SKM-1 (cell line): Measurements from ENCODE around the gene PLCZ1.
"Not testable (repeated sequence)": the region's sequence is repeated elsewhere in the genome, so short reads cannot be mapped to it uniquely, and the experiment has no call there.

Source experiments
- DNase-seq: peaks from one replicate; lab custom pipeline; 2025; ENCODE audit not compliant: unreplicated experiment; lab: John Stamatoyannopoulos, UW

PLCZ1 gene

DNA sequence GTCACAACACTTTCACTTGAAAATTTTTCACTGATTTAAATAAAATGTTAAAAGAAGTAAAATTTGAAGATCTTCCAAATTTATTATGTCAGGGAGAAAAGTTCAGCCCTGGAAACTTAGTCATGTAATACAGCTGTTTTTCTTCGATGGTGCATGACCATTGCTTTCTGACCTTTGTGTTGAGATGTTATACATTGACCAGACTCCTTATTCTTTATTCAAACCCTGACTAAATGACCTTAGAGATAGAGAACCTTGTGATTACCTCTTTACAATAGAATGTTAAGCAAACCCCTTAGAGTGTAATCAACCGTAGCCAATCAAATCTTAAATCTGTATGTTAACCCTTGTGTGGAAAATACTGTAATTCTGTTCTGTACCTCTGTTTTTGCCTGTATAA, 34.5 kb downstream of the PLCZ1 start:
- no peak for DNase-seq

DNA sequence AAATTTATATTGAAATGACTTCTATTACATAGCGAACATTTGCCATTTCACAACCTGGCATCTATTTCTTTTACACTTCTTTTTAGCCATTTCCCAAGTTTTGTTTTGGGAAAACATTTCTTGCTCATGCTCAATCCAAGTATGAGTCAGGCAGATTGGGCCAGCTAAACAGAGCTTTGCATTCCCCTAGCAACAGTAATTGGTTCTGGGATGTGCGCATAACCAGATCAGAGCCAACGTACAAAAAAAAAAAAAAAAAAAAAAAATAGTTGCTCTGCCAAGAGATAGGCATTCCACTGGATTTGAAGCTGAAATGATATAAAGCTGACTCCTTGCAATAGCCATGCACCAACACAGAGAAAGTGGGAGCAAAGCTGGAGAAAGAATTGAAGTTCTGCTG, 37.5 kb downstream of the PLCZ1 start:
- no peak for DNase-seq

DNA sequence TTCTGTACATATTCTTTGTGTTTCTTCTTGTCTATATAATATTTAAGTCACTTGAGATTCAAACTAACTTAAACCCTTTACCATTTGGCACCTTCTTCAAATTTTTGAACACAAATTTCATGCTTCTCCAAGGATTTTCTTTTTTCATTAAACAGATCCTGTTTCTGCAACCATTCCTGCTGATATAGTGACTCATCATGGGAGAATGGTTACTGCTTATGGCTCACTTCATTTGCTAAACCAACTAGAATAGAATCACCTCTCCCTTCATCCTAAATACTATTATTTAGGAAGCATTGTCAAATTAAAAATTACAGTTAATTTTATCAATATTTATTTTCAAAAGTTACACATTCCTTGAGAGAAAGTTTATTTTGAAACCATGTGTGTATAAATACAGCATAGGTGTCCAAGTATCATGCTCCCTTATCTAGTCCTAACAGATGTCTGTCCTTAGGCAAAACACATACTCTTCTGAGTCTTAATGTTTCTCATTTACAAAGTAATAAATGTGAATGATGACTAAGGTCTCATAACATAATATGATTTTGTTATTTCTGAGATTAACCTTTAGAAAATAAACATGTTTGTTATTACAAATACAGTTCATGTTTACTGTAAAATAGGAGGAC, 40.7 kb downstream of the PLCZ1 start:
- no peak for DNase-seq

DNA sequence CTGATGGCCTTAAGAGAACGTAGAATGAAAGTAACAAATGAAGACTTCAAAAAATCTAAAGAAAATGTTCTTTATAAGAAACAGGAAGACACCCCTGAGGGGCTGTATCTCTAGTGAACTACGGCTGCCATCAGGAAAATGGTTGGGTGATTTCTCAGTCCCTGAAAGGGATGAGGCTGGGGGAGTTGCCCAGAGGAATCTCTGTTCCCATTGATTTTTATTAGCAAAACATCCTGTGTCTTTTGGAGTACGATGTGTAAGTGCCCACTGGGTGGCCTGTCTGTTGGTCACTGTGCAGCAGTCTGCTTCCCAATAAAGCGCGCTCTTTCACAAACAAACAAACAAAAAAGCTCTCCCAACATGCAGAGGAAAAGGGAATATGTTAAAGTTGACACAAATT, 43.8 kb downstream of the PLCZ1 start:
- DNase-seq: not testable (repeated sequence)

DNA sequence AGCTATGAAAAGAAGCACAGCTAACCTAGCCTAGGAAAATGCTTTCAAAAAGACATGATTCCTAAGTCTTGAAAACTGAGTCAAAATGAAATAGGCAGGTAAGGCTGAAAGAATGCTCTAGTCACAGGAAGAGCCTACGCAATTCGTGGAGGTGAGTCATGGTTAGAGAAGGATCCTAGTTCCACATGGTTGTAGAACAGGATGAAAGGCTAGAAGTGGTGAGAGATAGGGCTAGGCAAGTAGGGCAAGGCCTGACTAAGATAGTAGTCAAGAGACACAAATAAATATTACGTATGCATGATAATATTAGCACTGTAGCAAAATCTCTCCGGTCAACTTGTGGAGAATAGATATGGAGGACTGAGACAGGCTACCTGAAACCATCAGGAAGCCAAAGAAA, 47.2 kb downstream of the PLCZ1 start:
- no peak for DNase-seq

DNA sequence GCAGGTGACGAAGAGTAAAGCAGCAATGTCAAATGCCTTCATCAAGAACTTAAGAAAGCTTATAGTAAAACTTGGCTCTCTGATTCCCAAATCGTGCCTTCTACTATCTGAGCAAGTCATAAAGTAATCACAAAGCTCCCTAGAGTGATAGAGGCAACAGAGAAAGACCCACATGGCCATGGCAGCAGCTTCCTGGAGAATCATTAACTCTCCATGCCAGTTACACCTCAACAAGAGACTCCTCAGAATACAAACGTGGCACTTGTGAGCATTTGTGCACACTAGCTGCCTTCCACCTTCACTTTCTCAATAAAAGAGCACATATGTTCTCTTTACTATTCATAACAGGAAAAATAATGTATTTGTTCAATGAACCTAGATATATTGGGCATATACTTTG, 48.0 kb downstream of the PLCZ1 start:
- DNase-seq: no peak

DNA sequence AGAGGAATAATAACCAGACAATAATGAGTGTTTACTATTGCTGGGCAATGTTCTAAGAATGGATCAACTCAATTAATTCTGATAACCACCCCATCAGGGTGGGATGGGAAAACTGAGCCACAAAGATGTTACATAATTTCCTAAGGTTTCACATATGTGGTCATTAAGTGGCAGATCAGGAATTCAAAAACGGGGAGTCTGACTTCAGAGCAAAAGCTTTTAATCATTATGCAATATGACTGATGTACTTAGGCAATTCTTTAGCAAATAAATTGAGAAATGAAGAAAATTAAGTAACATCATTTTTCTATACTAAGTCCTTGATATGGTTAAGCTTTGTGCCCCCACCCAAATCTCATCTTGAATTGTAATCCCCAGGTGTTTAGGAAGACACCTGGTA, 53.4 kb downstream of the PLCZ1 start:
- no peak for DNase-seq

DNA sequence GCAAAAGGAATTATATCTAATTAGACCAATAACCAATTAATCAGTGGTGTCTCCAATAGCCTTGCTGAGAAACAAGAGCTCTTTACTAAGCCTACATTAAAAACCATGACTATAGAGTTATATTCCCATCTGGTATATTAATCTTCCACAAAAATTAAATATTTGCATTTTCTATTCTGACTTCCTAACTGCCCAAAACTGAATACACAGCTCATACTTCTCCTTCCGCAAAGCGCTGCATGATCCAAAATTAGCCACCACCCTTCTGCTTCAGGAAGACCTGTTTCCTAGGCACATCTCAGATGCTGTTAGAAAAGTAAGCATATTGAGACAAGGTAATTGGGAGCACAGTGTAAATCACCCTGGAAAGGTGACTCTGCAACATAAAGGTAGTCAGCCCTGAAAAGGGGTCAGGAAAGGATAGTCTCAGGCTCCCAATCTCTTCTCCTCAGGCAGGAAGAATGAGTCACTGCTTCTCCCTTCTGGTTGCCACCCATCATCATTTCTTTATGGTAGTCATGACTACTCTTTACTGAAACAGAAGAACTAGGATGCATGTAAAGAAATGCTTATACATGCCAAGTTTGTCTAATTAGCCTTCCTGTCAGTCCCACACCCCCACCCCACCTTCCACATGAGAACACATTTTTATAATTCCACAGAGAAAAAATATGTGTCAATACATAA, 54.3 kb downstream of the PLCZ1 start:
- DNase-seq: no peak

DNA sequence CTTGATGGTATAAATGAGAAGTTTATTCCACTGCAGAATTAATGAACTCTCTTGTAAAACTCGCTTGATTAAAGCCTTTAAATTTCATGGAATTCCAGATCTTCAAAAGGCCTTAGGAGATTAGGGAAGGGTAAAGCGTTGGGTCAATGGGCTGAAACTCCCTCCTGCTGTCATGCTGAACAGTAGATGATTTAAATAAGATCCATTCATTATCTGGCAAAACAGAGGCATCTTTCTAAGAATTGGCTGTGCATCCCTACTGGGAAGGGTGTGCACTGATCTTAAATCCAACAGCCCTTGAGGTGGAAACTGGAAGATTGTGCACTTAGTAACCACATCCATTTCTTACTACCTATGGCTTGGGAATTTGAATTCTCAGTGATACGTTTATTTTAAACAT, 56.0 kb downstream of the PLCZ1 start:
- DNase-seq: no peak

DNA sequence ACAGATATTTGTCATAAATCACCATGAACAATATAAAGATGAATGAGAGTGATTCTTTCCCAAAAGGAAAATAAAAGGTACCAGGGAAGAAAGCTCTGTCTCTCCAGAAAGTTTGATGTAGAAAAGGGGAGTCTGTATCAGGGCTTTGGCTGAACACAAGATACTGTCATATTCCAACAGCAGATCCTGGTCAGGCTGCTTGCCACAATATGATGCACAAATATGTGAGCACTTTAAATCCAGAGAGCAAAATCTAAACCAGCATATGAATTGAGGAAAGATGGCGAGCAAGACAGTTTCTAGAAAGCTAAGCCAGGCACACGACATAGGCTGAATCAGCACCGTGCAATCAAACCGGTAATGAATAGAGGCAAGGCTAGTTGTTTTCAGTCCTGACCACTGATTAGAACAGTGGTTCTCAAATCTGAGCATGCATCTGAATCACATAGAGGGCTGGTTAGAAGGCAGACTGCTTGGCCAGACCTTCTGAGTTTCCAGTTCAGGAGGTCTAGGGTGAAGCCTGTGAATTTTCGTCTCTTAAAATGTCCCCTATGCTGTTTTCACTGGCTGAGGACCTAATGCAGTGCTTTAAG, 60.7 kb downstream of the PLCZ1 start:
- DNase-seq: no peak

DNA sequence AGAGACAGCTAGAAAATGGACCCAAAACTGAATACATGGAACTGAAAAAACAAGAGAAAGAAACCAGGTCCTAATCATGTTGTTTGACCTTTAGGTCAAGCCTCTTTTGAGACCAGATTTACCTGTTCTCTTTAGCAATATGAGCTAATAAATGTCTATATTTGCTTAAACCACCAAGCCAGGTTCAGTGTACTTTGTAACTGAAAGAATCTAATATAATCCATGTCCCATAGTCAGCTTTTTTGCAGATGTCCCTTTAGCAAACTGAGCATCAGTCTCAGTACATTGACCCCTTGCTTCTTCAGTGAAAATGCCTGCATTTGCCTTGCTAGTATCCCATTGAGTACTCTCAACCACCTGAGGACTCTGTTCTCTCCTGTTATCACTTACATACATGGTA, 61.7 kb downstream of the PLCZ1 start:
- no peak for DNase-seq

DNA sequence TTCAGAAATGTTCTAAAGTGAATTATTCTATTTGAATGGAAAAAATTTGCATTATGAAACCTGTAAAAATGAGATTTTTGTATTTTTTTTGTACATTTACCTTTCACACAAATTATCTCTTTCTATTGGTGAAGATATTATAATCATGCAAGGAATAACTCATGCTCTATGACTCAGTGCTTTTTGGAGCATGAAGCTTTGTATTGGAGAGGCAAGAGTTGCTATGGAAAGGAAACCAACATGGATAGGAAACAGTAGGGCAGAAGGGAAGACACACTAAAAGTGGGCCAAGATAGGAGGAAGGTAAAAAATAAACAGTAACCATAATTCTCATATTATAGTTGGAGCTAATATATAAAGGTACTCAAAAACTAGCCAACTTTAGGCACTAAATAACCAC, 79.0 kb downstream of the PLCZ1 start:
- DNase-seq: no peak

DNA sequence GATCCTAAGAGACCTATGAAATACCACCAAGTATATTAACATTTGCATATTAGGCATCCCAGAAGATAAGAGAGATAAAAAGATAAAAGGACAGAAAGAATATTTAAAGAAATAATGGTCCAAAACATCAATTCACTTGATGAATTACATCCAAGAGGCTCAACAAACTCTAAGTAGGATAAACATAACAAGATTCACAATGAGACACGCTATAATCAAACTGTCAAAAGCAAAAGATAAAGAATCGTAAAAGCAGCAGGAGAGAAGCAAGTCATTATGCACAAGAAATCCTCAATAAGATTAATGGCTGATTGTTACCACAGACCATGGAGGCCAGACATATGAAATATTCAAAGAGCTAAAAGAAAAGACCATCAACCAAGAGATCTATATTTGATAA, 79.6 kb downstream of the PLCZ1 start:
- no peak for DNase-seq

DNA sequence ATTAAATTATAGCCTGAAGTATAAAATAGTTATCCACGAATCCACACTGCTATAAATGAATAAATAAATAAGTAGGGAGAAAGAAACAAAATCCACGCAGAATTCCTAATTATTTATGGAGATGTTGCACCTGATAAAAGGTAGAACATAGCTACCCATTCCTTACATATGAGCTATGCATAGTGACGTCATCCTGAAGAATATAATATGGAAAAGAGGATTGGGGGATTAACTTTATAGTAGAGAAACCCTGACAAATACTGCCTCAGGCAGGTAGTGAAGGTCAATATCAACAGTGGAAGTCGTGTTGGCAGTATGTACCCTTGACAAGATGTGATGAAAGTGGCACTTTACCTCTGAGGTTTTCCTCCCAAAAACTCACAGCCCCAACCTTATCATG, 82.5 kb downstream of the PLCZ1 start:
- DNase-seq: no peak

DNA sequence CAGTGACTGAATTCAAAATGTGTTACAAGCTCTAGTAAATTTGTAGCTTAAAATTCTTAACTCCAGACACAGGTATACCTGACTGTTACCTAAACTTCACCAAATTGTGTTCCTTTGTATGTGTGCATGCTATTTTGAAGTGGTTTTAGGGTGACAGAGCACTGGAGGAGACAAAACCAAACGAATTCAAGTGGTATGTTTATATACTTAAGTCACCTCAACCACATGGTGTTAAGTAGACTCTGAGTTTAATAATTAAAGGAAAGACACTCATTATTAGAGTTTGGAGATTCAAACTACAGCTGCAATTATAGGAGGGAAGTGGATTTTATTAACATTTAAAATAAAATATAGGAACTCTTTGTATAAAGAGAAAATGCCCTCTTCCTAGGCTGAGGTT, 84.3 kb downstream of the PLCZ1 start:
- DNase-seq: no peak

DNA sequence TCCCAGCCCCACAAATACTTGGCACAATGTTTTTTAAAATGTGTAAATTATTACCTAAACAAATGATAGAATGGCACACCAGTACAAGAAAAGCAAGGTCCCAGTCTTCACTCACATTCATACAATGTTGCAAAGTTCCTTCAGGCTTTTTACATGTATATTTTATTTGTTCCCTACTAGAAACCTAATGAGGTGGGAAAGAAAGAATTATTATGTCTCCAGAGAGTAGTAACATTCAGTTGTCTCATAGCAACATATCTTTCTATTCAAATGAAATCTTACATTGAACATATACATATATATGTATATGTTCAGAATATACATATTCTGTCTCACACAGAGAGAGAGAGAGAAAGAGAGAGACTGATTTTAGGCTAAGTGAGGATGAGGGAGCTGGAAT, 85.2 kb downstream of the PLCZ1 start:
- DNase-seq: no peak

DNA sequence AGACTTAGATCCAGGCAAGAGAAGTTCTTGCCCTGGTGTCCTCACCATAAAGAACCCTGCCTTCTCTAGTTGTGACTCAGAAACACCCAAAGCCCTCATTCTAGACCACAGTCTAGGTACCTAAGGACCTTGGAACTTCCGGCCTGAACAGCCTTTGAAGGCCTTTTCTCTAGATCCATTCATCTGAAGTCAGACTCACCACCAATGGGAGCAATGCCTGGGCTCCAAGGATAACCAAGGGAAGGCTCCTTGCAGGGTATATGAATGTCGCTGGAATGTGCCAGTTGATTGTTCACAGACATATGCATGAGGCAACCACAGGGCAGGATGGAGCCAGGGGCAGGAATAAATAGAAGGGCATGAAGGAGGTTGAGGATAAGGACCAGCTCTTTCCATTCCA, 86.3 kb downstream of the PLCZ1 start:
- DNase-seq: no peak

DNA sequence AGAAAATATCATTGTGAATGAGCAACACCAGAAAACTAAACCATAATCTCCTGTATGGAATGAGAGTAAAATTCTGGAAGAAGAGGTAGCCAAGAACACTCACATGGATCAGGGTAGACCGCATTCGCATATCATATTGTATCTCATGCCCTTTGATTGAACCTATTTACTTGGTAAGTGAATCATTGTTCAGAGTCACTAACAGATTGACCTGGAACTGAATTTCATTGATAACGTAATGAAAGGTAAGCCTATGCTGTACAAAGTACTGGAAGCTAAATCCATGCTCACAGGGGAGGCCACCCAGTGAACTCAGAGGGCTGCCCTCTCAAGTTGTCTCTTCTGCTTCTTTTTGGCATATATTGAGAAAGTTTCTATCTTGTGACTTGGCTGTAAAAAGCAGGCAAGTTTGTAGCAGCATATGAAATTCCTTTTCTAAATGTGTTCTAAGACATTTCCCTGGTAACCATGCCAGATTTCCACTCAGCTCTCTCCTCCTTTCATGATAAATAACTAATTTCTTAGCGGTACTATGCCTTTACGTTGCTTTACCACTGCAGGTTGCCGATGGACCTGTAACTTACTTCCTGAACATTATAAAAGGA, 91.4 kb downstream of the PLCZ1 start:
- DNase-seq: no peak

DNA sequence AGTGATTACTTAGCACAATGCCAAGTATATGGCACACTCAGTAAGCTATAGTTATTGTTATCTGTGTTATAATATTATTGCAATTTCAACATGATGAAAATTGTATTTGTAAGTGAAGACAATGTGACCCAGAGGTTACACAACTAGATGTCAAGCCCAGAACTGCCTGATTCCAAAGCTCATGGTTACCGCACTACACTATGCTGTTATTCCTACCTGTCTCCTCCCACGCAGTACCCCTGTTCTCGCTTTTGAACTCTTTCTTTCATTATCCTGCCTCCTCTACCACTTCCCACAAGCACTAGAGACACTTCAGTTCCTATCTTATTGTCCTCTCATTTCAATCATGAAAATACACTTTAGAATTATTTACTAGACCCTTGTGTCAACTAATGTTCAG, 93.2 kb downstream of the PLCZ1 start:
- DNase-seq: no peak

DNA sequence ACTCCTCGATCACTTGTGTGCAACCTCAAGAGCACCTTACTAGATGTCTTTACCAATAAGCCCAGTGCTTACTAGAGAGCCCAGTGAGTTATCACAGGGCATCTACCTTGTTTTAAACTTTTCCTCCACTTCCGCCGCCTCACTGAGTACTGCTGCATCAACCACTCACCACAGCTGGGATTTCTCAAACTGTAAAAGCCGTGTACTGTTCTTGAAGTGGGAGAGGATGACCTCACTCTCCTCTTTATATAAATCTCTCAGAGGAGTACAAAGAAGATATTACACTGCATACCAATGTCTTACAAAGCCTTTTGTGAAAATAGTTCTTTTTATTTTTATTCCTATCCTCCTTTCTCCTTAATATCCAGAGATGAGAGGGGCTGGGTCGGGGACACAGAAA, 94.1 kb downstream of the PLCZ1 start:
- DNase-seq: no peak

DNA sequence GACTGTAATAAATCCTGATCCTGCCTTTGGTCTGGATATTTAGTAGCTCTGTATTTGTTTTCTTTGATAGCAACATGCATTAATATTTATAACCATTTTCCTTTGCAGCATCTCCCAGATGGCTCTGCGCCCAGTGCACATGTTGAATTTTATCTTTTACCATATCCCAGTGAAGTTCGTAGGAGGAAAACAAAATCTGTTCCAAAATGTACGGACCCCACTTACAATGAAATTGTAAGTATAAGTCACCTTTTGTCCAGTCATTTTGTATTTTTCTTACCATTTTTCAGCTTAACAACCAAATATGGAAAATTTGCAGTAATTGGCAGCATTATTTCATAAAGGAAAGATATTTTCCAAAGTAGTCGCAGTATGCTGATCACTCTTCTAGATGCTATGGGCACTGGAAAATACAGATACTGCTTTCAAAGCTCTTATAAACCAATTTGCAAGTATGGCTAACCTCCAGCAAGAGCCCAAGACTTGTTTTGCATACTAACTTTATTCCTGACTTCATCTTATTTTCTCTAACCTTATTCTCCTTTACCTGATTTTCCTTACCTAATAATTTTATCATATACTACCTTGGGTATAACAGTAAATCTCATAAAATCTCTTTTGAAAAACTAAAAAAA, 97.4 kb downstream of the PLCZ1 start:
- DNase-seq: no peak

DNA sequence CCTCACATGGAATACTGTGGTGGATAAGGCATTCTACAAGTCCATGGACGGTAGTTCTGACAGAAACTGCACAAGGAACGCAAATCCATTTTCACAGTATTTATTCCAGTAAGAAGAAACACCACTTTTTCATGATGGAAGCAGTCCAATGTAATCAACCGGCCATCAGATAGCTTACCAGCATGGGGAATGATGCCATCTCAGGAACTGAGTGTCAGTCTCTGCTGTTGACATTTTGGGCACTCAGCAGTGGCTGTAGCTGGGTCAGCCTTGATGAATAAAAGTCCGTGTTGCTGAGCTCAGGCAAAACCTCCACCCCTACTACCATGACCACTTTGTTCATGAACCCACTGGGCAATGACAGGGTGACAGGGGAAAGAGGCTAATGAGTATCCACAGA, 103.4 kb downstream of the PLCZ1 start:
- no peak for DNase-seq
